Thoracic aorta (tissue), 2 donors: ENCODE measurements around the gene ZIM2. TPM values are rescaled to one million over a fixed set of nuclear protein-coding genes. Genes with fewer than 3 reads are reported as not detected.

Experiments
- ATAC-seq: fragments of 150-250 bp; one replicate; pipeline ENCODE4 v1.8.0; 2017; ENCODE audit warnings: low read depth; ENCODE audit not compliant: insufficient number of reproducible peaks, low FRiP score
- DNase-seq: peaks from one replicate; pipeline ENCODE4 v3.0.0-alpha.2; 2020; ENCODE audit warnings: low spot score
- H3K27ac ChIP-seq, 2 donors: fragments of 200-600 bp; sonication (generic); 1 replicate in 1 of 2; 2 replicates in 1 of 2; pipeline ENCODE4 v1.5.1; 2016; ENCODE audit warnings: mild to moderate bottlenecking in 2 of 2, moderate library complexity in 2 of 2
- H3K27me3 ChIP-seq: fragments of 200-600 bp; sonication (generic); replicated peaks from 2 replicates; pipeline ENCODE4 v1.6.0; 2016; ENCODE audit warnings: mild to moderate bottlenecking; ENCODE audit not compliant: insufficient read depth
- H3K36me3 ChIP-seq: fragments of 200-600 bp; sonication (generic); one replicate; pipeline ENCODE4 v1.5.1; 2016
- H3K4me1 ChIP-seq, 2 donors: fragments of 200-600 bp; sonication (generic); 1 replicate in 1 of 2; 2 replicates in 1 of 2; pipeline versions ENCODE4 v1.5.1 to v1.6.0; 2016; ENCODE audit warnings: low read depth in 2 of 2, mild to moderate bottlenecking in 1 of 2; ENCODE audit not compliant: control insufficient read depth in 1 of 2
- H3K4me3 ChIP-seq: fragments of 200-600 bp; sonication (generic); 2 replicates; pipeline ENCODE4 v1.5.1; 2016; ENCODE audit warnings: mild to moderate bottlenecking
- H3K9me3 ChIP-seq: fragments of 200-600 bp; sonication (generic); 2 replicates; pipeline ENCODE4 v1.5.1; 2016
- CTCF ChIP-seq: fragments of 200-600 bp; sonication (generic); IDR thresholded peaks from one replicate; pipeline ENCODE4 v1.5.1; 2019; ENCODE audit warnings: antibody characterized with exemption
- total RNA-seq, 2 donors: library from RNA; depleted of rRNA; stranded (reverse); fragments of >200 nt; gene quantifications; one replicate each; pipeline versions ENCODE4 v1.1.0 to v1.2.3, GENCODE V29; 2016

The ZIM2 gene
- total RNA-seq, 2 donors from 2014 or later = 1.4 TPM; not detected in 1

GRCh38 chr19:56813531-56813930 lies 27.0 kb downstream of the ZIM2 start:
- H3K27me3 ChIP-seq = no peaks in the 10 kb centered on the region
- no peak overlapping the region for H3K4me3 ChIP-seq
- H3K4me1 ChIP-seq = no peaks in the 10 kb centered on the region
- no peak for TF ChIP-seq CTCF
- no peaks in the 10 kb centered on the region for H3K9me3 ChIP-seq
- no peak overlapping the region for H3K27ac ChIP-seq
- DNase-seq (no peak), ATAC-seq (no peak)
- H3K36me3 ChIP-seq = peaks cover 12% of the 10 kb centered on the region

- Histone ChIP-seq H3K9me3 (no peaks in the 10 kb centered on the region), H3K4me3 (no peak overlapping the region), H3K36me3 (peaks cover 6% of the 10 kb centered on the region), H3K4me1 (no peaks in the 10 kb centered on the region), H3K27ac (no peak overlapping the region), H3K27me3 (no peaks in the 10 kb centered on the region)
- no peak for ATAC-seq
- DNase-seq = no peak
- TF ChIP-seq CTCF = no peak
Observed at GRCh38 chr19:56811480-56811879, 29.0 kb downstream of the ZIM2 start.

GRCh38 chr19:56810260-56810659 lies 30.3 kb downstream of the ZIM2 start:
- TF ChIP-seq CTCF = no peak
- Histone ChIP-seq H3K27me3 (no peaks in the 10 kb centered on the region), H3K27ac (no peak overlapping the region), H3K4me1 (no peaks in the 10 kb centered on the region), H3K9me3 (no peaks in the 10 kb centered on the region), H3K4me3 (no peak overlapping the region), H3K36me3 (peaks cover 3% of the 10 kb centered on the region)
- DNase-seq (no peak), ATAC-seq (no peak)

- Histone ChIP-seq H3K4me3 (no peak overlapping the region), H3K36me3 (no peaks in the 10 kb centered on the region), H3K4me1 (no peaks in the 10 kb centered on the region), H3K9me3 (no peaks in the 10 kb centered on the region), H3K27me3 (no peaks in the 10 kb centered on the region), H3K27ac (no peak overlapping the region)
- TF ChIP-seq CTCF = no peak
- DNase-seq (no peak), ATAC-seq (no peak)
Observed at GRCh38 chr19:56808717-56809392, 31.7 kb downstream of the ZIM2 start.

- no peak for ATAC-seq
- no peak for DNase-seq
- Histone ChIP-seq H3K36me3 (no peaks in the 10 kb centered on the region), H3K27ac (no peak overlapping the region), H3K4me3 (no peak overlapping the region), H3K4me1 (no peaks in the 10 kb centered on the region), H3K9me3 (no peaks in the 10 kb centered on the region), H3K27me3 (no peaks in the 10 kb centered on the region)
- TF ChIP-seq CTCF = no peak
Observed at GRCh38 chr19:56806639-56807038, 33.9 kb downstream of the ZIM2 start.
